GM21367 (cell line): ENCODE measurements around the gene RRP1B.
A peak's percentile ranks its signal among the peaks of the same experiment; 100 is the strongest.

Source experiments
- ATAC-seq: cut with Tn5 transposase; IDR thresholded peaks from one replicate; pipeline ENCODE4 v1.9.1; 2021; ENCODE audit not compliant: unreplicated experiment

The RRP1B gene

DNA sequence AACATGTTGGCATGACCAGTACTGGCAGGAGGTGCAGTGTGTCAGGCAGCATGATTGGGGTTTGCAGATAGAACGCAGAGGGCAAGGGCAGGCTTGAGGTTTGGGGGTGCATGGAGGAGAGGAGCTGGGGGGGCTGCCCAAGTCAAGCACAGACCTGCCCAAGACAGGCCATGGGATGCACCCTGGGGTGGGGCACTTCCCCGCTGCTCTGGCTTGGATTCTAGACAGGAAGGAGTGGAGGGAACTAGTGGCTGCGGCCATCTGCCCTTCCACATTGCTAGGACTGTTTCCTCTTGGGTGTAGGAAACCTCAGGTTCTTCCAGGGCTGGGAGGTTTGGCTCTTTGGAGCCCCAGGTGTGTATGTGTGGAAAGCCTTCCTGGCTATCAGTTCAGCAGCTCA, 62.6 kb downstream of the RRP1B start:
- no peak for ATAC-seq

DNA sequence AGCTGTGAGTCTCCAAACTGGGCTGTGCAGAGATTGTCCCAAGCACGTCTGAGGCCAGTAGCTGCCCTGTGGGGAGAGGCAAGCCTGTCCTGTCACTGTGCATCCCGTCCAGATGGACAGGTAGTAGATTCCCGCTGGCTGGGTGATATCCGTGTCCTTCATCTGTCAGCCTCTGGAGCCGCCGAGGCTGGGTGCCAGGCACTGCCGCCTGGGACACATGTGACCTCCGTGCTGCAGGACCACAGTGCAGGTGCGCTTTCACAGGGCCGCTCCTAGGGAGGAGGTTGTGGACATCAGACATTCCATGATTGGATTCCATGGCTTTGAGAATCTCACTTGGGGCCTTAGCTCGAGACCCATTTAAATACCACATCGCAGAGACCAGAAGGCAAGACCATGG, 64.3 kb downstream of the RRP1B start:
- no peak for ATAC-seq

DNA sequence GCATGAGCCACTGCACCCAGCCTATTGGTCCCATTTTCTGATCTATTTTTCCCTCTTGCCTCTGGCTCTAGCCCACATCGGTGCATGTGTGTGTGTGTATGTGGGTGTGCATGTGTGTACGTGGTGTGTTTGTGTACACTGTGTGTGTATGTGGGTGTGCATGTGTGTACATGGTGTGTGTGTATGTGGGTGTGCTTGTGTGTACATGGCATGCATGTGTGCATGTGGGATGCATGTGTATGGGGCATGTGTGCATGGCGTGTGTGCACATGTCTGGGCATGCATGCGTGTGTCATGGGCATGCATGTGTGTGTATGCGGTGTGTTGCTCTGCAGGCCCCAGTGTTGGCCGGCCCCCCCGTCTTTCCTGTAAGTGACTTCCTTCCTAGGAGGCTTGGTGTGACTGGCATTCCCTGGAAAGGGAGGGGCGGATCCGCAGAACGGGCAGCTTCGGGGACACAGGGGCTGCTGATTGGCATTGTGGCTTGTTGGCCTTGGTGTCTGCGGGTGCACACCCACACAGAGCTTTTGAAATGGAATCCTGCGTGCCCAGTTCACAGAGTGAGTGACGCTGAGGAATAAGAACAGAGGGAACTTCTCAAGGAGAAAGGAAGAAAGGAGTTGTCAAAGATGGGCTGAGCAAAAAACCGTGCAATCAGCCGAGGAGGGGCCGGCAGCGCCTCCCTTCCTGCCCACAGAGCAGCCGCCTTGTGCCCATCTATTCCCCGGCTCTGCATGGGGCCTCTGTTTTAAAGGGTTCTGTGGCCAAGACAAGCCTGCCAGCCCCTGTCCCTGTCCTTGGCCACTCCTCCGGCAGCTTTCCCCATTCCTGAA, 67.5 kb downstream of the RRP1B start:
- no peak for ATAC-seq

DNA sequence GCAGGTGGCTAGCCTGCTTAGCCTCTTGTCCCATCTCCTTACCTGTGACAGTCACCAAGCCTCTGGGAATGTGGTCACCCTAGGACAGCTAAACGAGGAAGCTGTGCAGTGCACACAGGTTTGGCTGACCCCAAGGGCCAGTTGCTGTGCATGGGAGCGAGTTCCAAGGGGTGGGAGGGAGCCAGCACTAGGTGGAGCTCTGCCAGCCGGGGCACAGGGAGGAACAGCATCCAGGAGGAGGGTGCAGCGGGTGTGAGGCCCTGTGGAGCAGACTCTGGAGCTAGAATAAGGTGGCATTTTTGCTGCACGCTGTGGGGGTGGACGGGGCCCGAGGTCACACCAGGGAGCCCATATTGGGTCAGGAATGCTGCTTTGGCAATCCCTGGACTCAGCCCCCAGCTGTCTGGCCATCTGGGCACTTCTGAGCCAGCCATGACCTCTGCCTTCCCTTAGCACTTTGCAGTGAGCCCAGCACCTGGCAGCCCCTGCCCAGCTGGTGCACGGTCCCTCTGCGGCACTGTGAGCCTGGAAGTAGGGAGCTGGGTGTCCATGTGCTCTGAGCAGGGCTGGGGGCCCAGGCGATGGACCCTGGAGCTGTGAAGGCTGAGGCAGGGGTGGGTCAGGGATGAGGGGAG, 68.3 kb downstream of the RRP1B start:
- no peak for ATAC-seq

DNA sequence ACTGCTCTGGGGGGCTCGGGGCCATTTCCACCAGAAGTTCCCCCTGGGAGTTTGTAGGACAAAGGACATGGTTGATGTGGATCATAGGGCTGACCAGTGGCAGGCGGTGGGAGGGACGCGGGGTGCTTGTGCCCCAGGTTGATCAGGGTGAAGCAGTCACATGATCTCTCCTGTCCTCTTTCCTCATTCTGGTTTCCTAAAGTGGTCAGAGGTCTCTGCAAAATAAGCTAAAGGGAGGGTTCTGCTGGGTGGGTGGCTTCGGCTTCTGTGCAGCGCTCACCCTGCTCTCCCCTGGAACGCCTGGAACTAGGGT, 68.8 kb downstream of the RRP1B start:
- no peak for ATAC-seq

DNA sequence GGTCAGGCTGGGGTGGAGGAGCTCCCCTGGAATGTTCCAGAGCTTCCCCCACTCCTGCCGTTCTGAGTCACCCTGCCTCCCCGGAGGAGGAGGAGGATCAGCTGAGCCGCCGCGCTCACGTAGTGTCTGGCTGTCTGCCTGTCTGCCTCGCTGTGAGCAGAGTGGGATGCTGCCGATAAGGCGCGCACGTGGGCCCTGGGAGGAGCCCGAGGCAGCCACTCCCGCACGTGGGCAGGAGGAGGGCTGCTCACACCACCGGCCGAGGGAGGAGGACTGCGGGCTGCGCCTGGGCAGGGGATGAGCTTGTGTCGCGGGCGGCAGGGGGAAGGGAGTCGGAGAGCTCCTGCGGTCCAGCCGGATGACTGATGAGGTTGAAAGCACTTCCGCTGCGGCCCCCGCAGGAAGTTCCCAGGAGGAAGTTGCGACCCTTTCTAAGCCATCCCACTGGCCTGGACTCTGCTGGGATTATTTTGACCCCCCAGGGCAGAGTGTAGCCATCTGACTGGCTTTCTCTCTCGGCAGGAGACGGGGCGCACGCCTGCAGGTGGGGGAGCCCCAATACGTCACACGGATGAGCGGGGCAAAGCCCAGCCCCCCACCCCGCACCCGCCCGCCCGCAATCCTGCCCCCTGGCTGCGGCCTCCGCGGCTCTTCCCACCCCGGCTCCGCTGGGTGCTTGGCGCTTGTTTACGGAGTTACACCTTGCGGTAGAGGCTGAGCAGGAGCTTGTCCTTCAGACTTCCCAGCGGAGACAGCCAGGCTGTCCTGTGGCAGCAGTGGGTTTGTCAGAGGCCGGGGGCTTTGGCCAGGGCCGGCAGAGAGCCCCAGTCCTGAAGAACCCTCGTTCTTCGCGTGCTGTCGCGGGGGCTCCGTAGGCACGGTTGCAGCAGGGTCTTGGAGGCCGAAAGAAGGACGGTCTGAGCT, 69.4 kb downstream of the RRP1B start:
- peak; percentile 64 for ATAC-seq

DNA sequence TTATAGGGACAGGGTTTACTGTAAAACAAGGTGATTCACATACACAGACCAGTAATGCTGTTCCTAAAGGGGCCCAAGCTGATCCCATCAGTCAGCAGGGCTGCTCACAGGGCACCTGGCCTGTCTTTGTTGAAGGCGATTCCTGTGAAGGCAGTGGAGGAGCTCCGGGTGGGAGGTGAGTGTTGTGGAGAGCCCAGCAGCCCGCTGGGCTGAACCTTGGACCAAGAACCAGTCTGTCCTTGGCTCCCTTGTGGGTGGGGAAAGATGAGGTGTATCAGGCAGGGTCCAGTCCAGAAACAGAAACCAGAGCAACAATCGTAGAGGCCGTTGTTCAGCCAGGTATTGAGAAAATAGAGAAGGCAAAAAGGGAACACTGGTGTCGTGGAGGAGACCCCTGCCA, 72.1 kb downstream of the RRP1B start:
- ATAC-seq: no peak

DNA sequence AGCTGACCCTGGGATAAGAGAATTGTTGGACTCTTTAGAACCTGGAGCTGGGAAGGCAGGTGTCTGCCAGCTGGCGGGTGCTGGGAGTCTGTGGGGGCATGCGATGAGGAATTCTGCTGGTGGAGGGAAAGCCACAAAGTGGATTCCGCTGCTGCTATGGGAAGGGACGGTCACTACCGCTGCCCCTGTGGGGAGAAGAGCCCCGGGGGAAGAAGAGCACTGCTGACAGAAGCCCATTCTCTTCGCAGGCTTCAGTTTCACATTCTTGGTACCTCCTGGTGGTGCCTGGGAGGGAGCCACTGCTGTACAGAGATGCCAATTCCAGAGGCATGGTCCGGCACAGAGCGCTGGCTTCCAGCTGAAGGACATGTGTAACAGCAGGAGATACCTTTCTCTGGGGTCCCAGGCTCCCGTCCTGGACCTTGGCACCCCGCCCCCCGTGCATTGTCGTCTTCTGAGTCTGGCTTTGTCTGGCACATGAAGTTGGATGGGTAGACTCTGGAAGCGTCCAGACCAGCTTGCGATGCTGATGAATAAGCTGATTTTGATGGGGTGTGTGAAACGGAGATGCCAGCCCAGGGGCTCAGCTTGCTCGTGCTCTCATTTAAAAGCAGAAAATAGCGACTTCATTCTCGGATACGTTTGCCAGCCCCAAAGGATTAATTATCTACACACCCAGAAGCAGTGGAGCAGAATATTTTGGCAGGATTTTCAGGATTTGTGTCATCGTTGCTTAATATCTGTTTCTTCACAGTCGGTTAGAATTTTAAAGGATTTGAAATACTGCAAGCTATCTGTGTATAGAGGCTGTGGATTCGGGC, 72.7 kb downstream of the RRP1B start:
- ATAC-seq: no peak

DNA sequence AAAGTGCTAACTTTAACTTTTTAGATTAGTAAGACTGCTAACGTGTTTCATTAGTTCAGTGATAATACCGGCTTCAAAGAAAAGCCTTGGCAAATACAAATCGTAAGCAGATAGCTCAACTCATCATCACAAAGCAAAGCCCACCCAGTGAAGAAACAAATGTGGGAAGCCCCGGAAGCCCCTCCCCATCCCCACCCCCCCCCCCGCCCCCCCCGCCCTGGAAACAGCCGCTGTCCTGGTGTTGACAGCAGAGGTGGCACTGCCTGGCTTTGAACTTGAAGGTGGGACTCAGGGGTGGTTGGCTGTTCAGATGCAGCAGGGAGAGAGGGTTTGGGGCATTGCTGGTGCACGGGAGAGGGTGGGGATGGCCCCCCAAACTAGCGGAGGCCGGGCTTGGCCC, 73.7 kb downstream of the RRP1B start:
- ATAC-seq: no peak

DNA sequence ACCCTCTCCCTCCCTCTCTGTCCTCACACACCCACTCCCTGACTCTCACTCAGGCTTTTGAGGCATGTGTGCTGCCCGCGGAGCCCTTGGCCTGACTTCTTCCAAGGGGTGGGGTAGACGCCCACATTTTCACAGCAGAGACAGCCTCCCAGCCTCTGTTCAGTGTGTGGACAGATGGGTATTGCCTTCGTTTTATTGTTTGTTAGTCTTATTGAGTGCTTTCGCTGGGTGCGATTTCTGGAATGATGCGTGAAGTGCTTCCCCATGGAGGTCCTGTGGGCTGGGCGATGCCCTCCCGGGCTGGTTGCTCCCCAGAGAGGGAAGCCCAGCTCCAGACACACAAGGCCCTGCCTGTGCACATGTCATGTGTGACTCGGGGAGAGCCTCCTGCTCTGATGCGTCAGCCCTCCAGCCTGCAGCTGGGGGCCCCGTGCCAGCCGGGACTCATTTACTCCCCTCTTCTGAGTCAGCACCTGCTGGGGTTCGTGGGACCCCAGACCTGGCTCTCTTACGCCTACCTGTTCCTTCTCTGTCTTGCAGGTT, 74.2 kb downstream of the RRP1B start:
- ATAC-seq: no peak

DNA sequence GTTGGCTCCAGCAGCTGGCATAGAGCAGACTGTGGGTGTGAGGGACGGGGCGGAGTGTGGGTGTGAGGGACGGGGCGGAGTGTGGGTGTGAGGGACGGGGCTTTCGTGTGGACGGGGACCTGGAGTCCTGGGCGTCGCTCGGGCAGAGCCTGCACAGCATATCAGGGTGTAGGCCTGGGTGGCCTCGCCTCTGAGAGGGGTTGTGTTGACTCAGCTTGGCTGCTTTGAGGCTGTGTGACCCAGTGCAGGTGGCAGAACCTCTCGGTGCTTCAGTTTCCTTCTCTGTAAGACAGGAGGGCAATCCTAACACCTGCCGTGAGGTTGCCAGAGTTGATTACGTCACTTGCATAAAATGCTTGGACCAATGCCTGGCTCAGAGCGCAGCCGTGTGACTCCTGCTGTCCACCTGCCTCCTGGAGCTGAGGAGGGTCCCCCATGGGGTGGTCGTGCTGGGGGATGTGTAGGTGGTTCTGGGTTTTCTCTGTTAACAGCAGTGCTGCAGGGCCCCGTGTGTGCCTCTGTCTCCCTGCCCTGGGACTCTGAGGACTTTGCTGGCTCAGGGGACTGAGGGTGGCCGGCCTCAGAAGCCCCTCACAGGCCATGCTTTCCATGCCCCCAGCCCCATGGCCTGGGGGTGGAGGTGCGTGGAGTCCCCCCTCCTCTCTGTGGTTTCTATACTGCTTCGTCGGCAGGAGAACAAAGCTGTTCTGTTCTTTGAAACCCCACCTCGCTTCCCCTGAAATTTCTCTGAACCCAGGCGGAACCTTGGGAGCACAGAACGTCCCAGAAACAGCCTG, 75.0 kb downstream of the RRP1B start:
- no peak for ATAC-seq

DNA sequence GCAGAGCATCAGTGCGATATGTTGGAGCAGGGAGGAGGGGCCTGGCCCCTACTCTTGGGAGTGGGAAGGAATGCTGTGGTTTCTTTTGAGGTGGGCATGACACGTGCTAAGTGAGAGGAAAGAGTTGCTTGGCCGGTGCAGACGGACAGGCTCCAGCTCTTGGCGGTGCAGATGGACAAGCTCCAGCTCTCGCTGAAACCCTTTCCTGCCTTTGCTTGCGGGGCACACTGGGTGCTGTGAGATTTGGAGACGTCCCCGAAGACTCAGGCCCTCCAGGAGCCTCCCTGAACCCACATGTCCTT, 75.5 kb downstream of the RRP1B start:
- no peak for ATAC-seq

DNA sequence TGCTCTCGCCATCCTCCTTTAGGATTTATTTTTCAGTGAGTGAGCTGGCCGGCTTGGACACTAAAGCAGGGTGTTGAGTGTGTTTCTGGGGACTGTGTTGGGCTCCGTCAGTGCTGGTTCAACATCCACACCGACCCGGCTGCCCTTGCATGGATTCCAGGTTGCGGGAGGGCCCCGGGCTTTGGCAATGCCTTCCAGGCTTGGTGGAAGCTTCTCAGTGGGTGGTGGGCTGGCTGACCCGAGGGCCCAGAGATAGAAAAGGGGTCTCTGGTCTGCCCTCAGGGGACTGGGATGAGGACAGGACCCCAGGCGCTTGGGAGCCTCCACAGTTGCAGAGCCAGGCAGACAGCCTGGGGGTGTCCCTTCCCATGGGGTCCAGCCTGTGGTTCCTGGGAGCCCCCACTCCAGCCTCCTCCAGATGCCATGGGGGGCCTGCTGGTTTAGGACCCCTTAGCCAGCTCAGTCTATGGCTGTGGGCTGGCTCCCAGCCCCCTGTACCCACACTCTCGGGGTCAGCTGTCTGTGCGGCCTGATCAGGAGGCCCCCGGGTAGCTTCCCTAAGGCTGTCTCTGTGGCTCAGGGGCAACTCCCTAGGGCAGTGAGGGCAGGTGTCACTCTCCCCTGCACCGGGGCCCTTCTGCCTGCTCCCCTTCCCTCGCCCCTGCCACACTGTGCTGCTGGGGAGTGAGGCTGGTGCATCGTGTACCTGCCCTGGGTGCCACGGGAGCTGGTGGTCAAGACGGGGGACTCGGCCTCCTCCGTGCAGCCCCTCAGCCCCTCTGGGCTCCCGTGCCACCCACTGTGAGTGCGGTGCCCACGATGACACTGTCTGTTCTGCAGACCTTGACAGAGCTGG, 76.1 kb downstream of the RRP1B start:
- no peak for ATAC-seq

DNA sequence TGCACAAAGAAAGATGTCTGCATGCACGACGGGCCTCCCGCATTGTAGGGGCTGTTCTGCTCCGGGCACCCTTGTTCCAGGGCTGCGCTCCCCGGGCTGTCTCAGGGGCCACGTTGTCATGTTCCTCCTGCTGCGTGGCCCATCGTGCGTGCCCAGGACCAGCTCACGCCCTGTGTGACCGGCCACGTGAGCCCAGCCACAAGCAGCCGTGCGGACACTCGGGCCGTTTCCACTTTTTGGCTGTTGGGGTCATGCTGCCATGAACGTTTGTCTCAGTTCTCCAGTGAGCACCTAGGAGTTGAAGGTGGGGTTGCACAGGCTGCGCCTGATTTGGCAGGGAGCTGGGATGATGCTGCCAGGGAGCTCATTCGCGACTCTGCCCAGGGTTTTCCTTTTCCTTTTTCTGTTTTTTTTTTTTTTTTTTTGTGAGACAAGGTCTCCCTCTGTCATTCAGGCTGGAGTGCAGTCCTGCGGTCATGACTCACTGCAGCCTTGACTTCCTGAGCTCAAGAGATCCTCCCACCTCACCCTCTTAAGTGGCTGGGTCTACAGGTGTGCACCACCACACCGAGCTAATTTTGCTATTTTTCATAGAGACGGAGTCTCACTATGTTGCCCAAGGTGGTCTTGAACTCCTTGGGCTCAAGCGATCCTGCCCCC, 77.0 kb downstream of the RRP1B start:
- no peak for ATAC-seq

DNA sequence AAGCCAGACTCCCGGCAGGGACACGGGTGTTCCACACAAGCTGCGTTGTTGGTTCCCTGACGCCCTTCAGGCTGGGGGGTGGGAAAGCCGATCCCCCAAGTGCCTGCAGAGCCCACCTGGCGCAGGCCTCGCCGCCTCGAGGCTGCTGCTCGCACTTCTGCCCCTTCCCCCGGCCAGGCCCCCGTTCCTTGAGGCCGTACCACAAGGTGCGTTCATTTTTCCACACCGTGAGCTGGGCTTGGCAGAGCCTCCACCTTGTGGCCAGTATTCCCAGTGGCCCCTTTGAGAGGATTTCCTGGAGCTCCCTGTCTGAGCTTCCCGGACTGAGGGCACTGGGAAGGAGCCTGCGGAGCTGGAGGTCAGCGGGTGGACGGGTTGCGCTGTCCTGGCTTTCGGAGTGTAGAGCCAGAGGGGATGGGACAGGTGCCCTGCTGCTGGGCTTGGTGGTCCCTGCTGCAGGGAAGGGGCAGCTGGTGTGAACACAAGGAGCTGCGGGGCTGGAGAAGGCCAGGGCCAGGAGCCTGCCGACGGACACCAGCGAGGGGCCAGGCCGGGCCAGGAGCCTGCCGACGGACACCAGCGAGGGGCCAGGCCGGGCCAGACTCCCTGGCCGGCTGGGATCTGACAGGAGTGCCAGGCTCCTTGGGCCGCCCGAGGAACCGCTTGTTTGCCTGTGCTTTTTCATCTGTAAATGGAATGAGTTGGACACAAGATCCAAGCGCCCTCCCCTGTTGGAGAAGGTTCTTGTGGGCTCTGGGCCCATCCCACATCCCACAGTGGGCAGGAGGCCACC, 78.0 kb downstream of the RRP1B start:
- no peak for ATAC-seq

DNA sequence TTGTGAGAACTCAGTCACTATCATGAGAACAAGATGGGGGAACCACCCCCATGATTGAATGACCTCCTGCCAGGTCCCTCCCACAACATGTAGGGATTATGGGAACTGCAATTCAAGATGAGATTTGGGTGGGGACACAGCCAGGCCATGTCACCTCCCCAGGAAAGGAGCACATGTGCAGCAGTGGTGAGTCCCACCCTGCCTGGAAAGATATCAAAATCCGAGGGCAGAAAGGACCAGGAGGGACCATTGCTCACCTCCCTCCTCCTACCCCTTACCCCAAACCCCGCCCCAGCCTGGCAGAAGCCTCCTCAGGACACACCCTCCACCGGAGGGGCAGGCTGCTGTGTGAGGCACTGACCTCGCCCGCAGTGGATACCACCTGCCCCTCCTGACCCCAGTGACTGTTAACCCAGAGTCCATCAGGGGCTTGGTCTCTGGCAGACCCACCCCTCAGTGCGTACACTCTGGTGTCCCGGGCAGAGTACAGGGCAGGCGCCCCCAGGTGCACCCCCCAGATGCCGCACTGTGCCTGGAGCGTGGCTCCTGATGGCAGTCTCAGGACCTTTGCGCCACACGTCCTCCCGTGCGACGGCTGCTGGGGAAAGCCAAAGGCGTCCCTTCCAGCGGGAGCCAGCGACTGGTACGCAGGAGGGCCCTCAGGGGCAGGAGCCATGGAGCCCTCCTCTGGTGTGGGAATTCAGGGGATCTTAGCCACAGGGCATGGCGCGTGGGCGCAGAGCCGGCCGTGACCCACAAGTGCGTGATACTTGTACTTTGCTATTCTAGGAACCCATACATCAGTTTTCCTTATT, 80.5 kb downstream of the RRP1B start:
- no peak for ATAC-seq
